ENCODE data around the gene ZNF18. TPM values are rescaled to one million over a fixed set of nuclear protein-coding genes. Genes with fewer than 3 reads are reported as not detected.

The ZNF18 gene
- total and polyA plus RNA-seq, 2 experiments from 2014 or later, result 5.9 to 9.8 TPM

DNA sequence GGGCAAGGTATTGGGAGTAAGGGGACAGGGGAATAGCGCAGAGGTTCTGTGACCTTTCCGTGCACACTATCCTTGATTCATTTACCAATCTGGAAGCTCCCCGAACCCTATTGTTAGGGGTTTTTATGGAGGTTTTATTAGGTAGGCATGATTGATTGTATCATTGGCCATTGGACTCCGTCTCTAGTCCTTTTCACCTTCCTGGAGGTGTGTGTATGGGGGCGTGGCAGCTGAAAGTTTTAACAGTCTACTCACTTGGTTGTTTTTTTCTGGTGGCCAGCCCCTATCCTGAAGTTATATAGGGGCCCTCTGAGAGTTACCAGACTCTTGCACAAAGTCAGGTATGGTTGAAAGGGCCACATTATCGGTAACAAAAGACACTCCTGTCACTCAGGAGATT is 46.4 kb upstream of the ZNF18 start:
- Mint-ChIP-seq H3K9me3 (no peaks in the 10 kb centered on the region), H3K4me3 (no peak overlapping the region), H3K27me3 (ENCODE audit: insufficient read depth, low read depth, poor library complexity) (peaks cover 2% of the 10 kb centered on the region), H3K4me1 (peaks cover 24% of the 10 kb centered on the region), H3K27ac (no peak overlapping the region), H3K36me3 (ENCODE audit: low read depth) (no peaks in the 10 kb centered on the region)
- Histone ChIP-seq H3K9me2 (ENCODE audit: insufficient read depth) (no peaks in the 10 kb centered on the region), H3F3A (replicated peaks; ENCODE audit: low read depth) (no peaks in the 10 kb centered on the region), H3K27ac (ENCODE audit: low read depth) (no peak overlapping the region), H2AFZ (no peak overlapping the region), H3K79me2 (replicated peaks; ENCODE audit: insufficient read depth) (peaks cover 94% of the 10 kb centered on the region), H4K20me1 (replicated peaks; ENCODE audit: insufficient read depth) (peaks cover 2% of the 10 kb centered on the region; the same call in 1 of the 2 replicates), H3K4me1 (ENCODE audit: insufficient read depth) (peaks cover 20% of the 10 kb centered on the region), H3K36me3 (ENCODE audit: insufficient read depth) (no peaks in the 10 kb centered on the region), H3K27me3 (ENCODE audit: insufficient read depth) (no peaks in the 10 kb centered on the region), H3K4me3 (no peak overlapping the region), H3K4me2 (no peak overlapping the region)
- ATAC-seq, result no peak
- DNase-seq (ENCODE audit: low spot score), result no peak
- TF ChIP-seq, protein P1, sequence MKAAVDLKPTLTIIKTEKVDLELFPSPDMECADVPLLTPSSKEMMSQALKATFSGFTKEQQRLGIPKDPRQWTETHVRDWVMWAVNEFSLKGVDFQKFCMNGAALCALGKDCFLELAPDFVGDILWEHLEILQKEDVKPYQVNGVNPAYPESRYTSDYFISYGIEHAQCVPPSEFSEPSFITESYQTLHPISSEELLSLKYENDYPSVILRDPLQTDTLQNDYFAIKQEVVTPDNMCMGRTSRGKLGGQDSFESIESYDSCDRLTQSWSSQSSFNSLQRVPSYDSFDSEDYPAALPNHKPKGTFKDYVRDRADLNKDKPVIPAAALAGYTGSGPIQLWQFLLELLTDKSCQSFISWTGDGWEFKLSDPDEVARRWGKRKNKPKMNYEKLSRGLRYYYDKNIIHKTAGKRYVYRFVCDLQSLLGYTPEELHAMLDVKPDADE (IDR thresholded peaks at IDR 0.05), result no peak
- TF ChIP-seq POLR2AphosphoS5 (IDR thresholded peaks at IDR 0.05; ENCODE audit: low read depth) (no peak), STAT1 (IDR thresholded peaks at IDR 0.05; ENCODE audit: unreplicated experiment) (no peak)

DNA sequence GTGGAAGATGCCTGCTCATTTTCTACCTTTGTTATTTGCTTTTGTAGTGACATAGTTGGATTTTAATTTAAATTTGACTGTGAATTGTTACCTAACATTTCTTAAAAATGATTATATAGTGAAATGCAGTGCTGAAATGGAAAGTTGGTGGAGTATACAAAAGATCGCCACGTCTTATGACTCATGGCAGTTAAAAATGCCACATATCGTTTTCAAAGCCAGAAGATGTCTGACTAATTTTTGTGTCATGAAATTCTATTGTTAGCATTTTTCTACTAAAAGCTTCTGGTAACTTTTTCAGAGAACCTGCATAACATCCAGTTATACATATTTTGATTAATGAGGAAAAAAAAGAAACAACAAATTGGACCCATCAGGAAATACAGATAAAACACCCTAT is 44.0 kb upstream of the ZNF18 start:
- peaks cover 20% of the 10 kb centered on the region for H3K4me1 Mint-ChIP-seq
- ATAC-seq (no peak), DNase-seq (ENCODE audit: low spot score) (no peak)
- Histone ChIP-seq H3K79me2 (replicated peaks; ENCODE audit: insufficient read depth) (peaks cover 100% of the 10 kb centered on the region), H2AFZ (no peak overlapping the region), H4K20me1 (replicated peaks; ENCODE audit: insufficient read depth) (peaks cover 6% of the 10 kb centered on the region; the same call in 1 of the 2 replicates), H3K27ac (ENCODE audit: low read depth) (no peak overlapping the region), H3F3A (replicated peaks; ENCODE audit: low read depth) (no peaks in the 10 kb centered on the region), H3K36me3 (ENCODE audit: insufficient read depth) (no peaks in the 10 kb centered on the region), H3K27me3 (ENCODE audit: insufficient read depth) (no peaks in the 10 kb centered on the region), H3K4me3 (no peak overlapping the region), H3K4me1 (ENCODE audit: insufficient read depth) (peaks cover 16% of the 10 kb centered on the region), H3K4me2 (no peak overlapping the region), H3K9me2 (ENCODE audit: insufficient read depth) (no peaks in the 10 kb centered on the region)
- H3K27me3 Mint-ChIP-seq (ENCODE audit: insufficient read depth, low read depth, poor library complexity), result peaks cover under 1% of the 10 kb centered on the region
- no peaks in the 10 kb centered on the region for H3K9me3 Mint-ChIP-seq
- no peak overlapping the region for H3K27ac Mint-ChIP-seq
- no peaks in the 10 kb centered on the region for H3K36me3 Mint-ChIP-seq (ENCODE audit: low read depth)
- no peak for TF ChIP-seq CREB1 (CRISPR knock-in tag; IDR thresholded peaks at IDR 0.05; ENCODE audit: low read depth)
- TF ChIP-seq, protein P2, sequence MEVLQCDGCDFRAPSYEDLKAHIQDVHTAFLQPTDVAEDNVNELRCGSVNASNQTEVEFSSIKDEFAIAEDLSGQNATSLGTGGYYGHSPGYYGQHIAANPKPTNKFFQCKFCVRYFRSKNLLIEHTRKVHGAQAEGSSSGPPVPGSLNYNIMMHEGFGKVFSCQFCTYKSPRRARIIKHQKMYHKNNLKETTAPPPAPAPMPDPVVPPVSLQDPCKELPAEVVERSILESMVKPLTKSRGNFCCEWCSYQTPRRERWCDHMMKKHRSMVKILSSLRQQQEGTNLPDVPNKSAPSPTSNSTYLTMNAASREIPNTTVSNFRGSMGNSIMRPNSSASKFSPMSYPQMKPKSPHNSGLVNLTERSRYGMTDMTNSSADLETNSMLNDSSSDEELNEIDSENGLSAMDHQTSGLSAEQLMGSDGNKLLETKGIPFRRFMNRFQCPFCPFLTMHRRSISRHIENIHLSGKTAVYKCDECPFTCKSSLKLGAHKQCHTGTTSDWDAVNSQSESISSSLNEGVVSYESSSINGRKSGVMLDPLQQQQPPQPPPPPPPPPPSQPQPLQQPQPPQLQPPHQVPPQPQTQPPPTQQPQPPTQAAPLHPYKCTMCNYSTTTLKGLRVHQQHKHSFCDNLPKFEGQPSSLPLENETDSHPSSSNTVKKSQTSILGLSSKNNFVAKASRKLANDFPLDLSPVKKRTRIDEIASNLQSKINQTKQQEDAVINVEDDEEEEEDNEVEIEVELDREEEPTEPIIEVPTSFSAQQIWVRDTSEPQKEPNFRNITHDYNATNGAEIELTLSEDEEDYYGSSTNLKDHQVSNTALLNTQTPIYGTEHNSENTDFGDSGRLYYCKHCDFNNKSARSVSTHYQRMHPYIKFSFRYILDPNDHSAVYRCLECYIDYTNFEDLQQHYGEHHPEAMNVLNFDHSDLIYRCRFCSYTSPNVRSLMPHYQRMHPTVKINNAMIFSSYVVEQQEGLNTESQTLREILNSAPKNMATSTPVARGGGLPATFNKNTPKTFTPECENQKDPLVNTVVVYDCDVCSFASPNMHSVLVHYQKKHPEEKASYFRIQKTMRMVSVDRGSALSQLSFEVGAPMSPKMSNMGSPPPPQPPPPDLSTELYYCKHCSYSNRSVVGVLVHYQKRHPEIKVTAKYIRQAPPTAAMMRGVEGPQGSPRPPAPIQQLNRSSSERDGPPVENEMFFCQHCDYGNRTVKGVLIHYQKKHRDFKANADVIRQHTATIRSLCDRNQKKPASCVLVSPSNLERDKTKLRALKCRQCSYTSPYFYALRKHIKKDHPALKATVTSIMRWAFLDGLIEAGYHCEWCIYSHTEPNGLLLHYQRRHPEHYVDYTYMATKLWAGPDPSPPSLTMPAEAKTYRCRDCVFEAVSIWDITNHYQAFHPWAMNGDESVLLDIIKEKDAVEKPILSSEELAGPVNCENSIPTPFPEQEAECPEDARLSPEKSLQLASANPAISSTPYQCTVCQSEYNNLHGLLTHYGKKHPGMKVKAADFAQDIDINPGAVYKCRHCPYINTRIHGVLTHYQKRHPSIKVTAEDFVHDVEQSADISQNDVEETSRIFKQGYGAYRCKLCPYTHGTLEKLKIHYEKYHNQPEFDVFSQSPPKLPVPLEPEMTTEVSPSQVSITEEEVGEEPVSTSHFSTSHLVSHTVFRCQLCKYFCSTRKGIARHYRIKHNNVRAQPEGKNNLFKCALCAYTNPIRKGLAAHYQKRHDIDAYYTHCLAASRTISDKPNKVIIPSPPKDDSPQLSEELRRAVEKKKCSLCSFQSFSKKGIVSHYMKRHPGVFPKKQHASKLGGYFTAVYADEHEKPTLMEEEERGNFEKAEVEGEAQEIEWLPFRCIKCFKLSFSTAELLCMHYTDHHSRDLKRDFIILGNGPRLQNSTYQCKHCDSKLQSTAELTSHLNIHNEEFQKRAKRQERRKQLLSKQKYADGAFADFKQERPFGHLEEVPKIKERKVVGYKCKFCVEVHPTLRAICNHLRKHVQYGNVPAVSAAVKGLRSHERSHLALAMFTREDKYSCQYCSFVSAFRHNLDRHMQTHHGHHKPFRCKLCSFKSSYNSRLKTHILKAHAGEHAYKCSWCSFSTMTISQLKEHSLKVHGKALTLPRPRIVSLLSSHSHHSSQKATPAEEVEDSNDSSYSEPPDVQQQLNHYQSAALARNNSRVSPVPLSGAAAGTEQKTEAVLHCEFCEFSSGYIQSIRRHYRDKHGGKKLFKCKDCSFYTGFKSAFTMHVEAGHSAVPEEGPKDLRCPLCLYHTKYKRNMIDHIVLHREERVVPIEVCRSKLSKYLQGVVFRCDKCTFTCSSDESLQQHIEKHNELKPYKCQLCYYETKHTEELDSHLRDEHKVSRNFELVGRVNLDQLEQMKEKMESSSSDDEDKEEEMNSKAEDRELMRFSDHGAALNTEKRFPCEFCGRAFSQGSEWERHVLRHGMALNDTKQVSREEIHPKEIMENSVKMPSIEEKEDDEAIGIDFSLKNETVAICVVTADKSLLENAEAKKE (CRISPR knock-in tag; IDR thresholded peaks at IDR 0.05), result no peak
- TF ChIP-seq STAT1 (IDR thresholded peaks at IDR 0.05; ENCODE audit: unreplicated experiment), result no peak
- no peak overlapping the region for H3K4me3 Mint-ChIP-seq

Data from GM23338 (cell line).